HL-60/S4 treated with retinoic acid at 250 ng/mL for 4 days and 3 days (cell line): ENCODE data around the gene BMP6.

Experiments
- in situ Hi-C: fragments of 300-500 bp; cut with MboI; formaldehyde crosslinking; loops from 2 replicates; pipeline ENCODE4 v1.7.0; 2022; ENCODE audit warnings: low sequenced_read_pairs

The BMP6 gene

GRCh38 chr6:7820288-7820835, 94.5 kb downstream of the BMP6 start:
- in situ Hi-C loops: no loop called here

- in situ Hi-C loops: no loop called here
These were observed 95.5 kb downstream of the BMP6 start for GRCh38 chr6:7821426-7821825.

GRCh38 chr6:7823552-7823951, 97.7 kb downstream of the BMP6 start:
- in situ Hi-C loops: no loop called here

- in situ Hi-C loops: no loop called here
These were observed 100.1 kb downstream of the BMP6 start for GRCh38 chr6:7825986-7826385.

- in situ Hi-C loops: no loop called here
These were observed 101.2 kb downstream of the BMP6 start for GRCh38 chr6:7827142-7827541.

- in situ Hi-C loops: no loop called here
These were observed 102.2 kb downstream of the BMP6 start for GRCh38 chr6:7828124-7828523.

- in situ Hi-C loops: no loop called here
These were observed 107.2 kb downstream of the BMP6 start for GRCh38 chr6:7832904-7833750.

- in situ Hi-C loops: no loop called here
These were observed 107.8 kb downstream of the BMP6 start for GRCh38 chr6:7833751-7834070.

GRCh38 chr6:7836371-7837026, 110.6 kb downstream of the BMP6 start:
- in situ Hi-C loops: no loop called here

GRCh38 chr6:7841781-7842468, 116.0 kb downstream of the BMP6 start:
- in situ Hi-C loops: no loop called here

- in situ Hi-C loops: no loop called here
These were observed 121.3 kb downstream of the BMP6 start for GRCh38 chr6:7846966-7847818.

- in situ Hi-C loops: no loop called here
These were observed 122.3 kb downstream of the BMP6 start for GRCh38 chr6:7848229-7848628.

GRCh38 chr6:7851780-7852179, 125.9 kb downstream of the BMP6 start:
- in situ Hi-C loops: no loop called here

- in situ Hi-C loops: no loop called here
These were observed 133.7 kb downstream of the BMP6 start for GRCh38 chr6:7859591-7859990.

- in situ Hi-C loops: no loop called here
These were observed 139.9 kb downstream of the BMP6 start for GRCh38 chr6:7865781-7866180.

- in situ Hi-C loops: no loop called here
These were observed 140.6 kb downstream of the BMP6 start for GRCh38 chr6:7866526-7866925.

- in situ Hi-C loops: no loop called here
These were observed 143.0 kb downstream of the BMP6 start for GRCh38 chr6:7868926-7869325.

- in situ Hi-C loops: no loop called here
These were observed 152.6 kb downstream of the BMP6 start for GRCh38 chr6:7878401-7878964.

- in situ Hi-C loops: no loop called here
These were observed 153.1 kb downstream of the BMP6 start for GRCh38 chr6:7879043-7879442.

GRCh38 chr6:7879579-7879978, 153.7 kb downstream of the BMP6 start:
- in situ Hi-C loops: no loop called here
